WTC11 (cell line): ENCODE results near the gene SEMA3D.

Experiments used
- AR ChIP-seq: fragments of 250-450 bp; sonication (Bioruptor Pico); IDR thresholded peaks from 2 replicates; pipeline ENCODE4 v1.9.0; 2021; ENCODE audit warnings: mild to moderate bottlenecking
- CTCF ChIP-seq: fragments of 200-600 bp; IDR thresholded peaks from 2 replicates; pipeline ENCODE4 v1.8.0; 2022; ENCODE audit warnings: antibody characterized with exemption
- GABPB1 ChIP-seq: sonication (generic); formaldehyde crosslinking; IDR thresholded peaks from 2 replicates; pipeline ENCODE4 v1.8.1; 2023; ENCODE audit warnings: mild to moderate bottlenecking, missing genetic modification reagents
- MAX ChIP-seq: sonication (generic); formaldehyde crosslinking; IDR thresholded peaks from 2 replicates; pipeline ENCODE4 v1.8.0; 2022; ENCODE audit warnings: mild to moderate bottlenecking, missing genetic modification reagents
- NFATC4 ChIP-seq: fragments of 250-450 bp; sonication (Bioruptor Pico); IDR thresholded peaks from 2 replicates; pipeline ENCODE4 v1.9.0; 2021; ENCODE audit warnings: mild to moderate bottlenecking
- NR2C2 ChIP-seq: sonication (generic); formaldehyde crosslinking; IDR thresholded peaks from 2 replicates; pipeline ENCODE4 v1.8.0; 2022; ENCODE audit warnings: mild to moderate bottlenecking, missing genetic modification reagents
- PRRX2 ChIP-seq: fragments of 250-450 bp; sonication (Bioruptor Pico); IDR thresholded peaks from 2 replicates; pipeline ENCODE4 v1.8.0; 2021; ENCODE audit warnings: mild to moderate bottlenecking
- SP1 ChIP-seq: sonication (generic); formaldehyde crosslinking; conservative IDR thresholded peaks from 2 replicates; pipeline ENCODE4 v1.8.1; 2022; ENCODE audit warnings: missing genetic modification reagents
- TEAD4 ChIP-seq: sonication (generic); formaldehyde crosslinking; IDR thresholded peaks from 2 replicates; pipeline ENCODE4 v1.8.0; 2022; ENCODE audit warnings: mild to moderate bottlenecking, missing genetic modification reagents
- USF2 ChIP-seq: sonication (generic); formaldehyde crosslinking; IDR thresholded peaks from 2 replicates; pipeline ENCODE4 v1.8.1; 2023; ENCODE audit warnings: mild to moderate bottlenecking, missing genetic modification reagents, moderate library complexity
- ZNF138 ChIP-seq: sonication (generic); formaldehyde crosslinking; conservative IDR thresholded peaks from 2 replicates; pipeline ENCODE4 v1.8.1; 2022; ENCODE audit warnings: mild to moderate bottlenecking, moderate library complexity, missing genetic modification reagents
- ZNF263 ChIP-seq: sonication (generic); formaldehyde crosslinking; IDR thresholded peaks from 2 replicates; pipeline ENCODE4 v1.8.1; 2022; ENCODE audit warnings: low read depth, mild to moderate bottlenecking, moderate library complexity, missing genetic modification reagents

- TF ChIP-seq CTCF (no peak), ZNF138 (CRISPR knock-in tag) (no peak), MAX (CRISPR knock-in tag) (no peak), SP1 (CRISPR knock-in tag) (no peak), GABPB1 (CRISPR knock-in tag) (no peak), AR (CRISPR knock-in tag) (no peak), PRRX2 (CRISPR knock-in tag) (no peak), ZNF263 (CRISPR knock-in tag) (no peak), NR2C2 (CRISPR knock-in tag) (no peak), USF2 (no peak), NFATC4 (no peak), TEAD4 (CRISPR knock-in tag) (no peak)
Observed at GRCh38 chr7:85010306-85010705, 176.6 kb downstream of the SEMA3D start.
